Large intestine (tissue), 3 donors: ENCODE measurements around the gene ADAMTS3. TPM values are rescaled to one million over a fixed set of nuclear protein-coding genes. Genes with fewer than 3 reads are reported as not detected.

Source experiments
- DNase-seq, 2 donors: peaks; one replicate each; pipeline versions ENCODE4 v3.0.0 to v3.0.0-alpha.2; 2013
- H3K27ac ChIP-seq: one replicate; pipeline ENCODE4 v1.5.1; 2013; ENCODE audit warnings: low read length
- H3K27me3 ChIP-seq: 2 replicates; pipeline ENCODE4 v1.6.1; 2013; ENCODE audit warnings: low read length; ENCODE audit not compliant: control insufficient read depth, insufficient read depth
- H3K36me3 ChIP-seq: 2 replicates; pipeline ENCODE4 v1.6.1; 2013; ENCODE audit warnings: low read length; ENCODE audit not compliant: control insufficient read depth, insufficient read depth
- H3K4me1 ChIP-seq: one replicate; pipeline ENCODE4 v1.6.1; 2013; ENCODE audit warnings: low read length; ENCODE audit not compliant: control insufficient read depth, insufficient read depth
- H3K4me3 ChIP-seq: one replicate; pipeline ENCODE4 v1.5.1; 2013; ENCODE audit warnings: low read length
- H3K9me3 ChIP-seq: one replicate; pipeline ENCODE4 v1.6.1; 2013; ENCODE audit warnings: mild to moderate bottlenecking, low read depth, low read length, moderate library complexity; ENCODE audit not compliant: control insufficient read depth
- WGBS: methylation state at CpG from one replicate; pipeline ENCODE4 v1.1.5; 2013; ENCODE audit warnings: low lambda C conversion rate; ENCODE audit not compliant: insufficient coverage; 5-methylcytosine and 5-hydroxymethylcytosine counted together
- polyA plus RNA-seq: library from polyadenylated mRNA; unstranded; fragments of 120-200 nt; gene quantifications from one replicate; pipeline ENCODE4 v1.2.1, GENCODE V29; 2013

The ADAMTS3 gene
- polyA plus RNA-seq, 1 donor, result 2.2 TPM

- no CpG with 5 or more reads among the region's 6 CpGs for WGBS
- H3K4me3 ChIP-seq, result no peak overlapping the region
Observed at GRCh38 chr4:72571337-72571736, 2.3 kb upstream of the ADAMTS3 start.

DNA sequence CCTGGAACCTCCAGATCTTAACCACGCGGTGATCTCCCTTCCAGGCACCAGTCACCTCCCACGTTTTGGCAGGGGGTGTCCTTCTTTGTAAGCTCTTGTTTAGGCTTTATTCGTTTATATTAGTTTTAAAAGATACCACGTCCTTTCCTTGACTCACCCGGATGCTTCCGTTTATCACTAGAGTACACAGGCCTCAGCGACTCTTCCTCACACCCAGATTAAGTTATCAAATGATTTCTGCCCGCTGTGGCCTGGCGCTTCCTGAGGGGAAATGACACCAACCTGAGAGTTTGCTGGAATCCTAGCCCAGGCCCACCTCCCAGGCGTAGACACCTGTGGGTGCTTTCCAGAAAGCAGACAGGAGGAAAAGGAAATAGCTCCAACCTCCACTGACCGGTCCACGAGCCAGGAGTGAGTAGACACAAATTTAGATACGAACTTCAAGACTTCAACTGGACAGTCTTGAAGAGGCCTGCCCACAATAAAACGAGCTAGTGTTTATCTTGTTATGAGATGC is 756 bp upstream of the ADAMTS3 start:
- peak overlapping the region; percentile 56 for H3K4me3 ChIP-seq
- peak in 1 of 2 donors; percentile 14 for DNase-seq
- WGBS, result no CpG with 5 or more reads among the region's 15 CpGs

More at GRCh38 chr4:72571337-72571736, 2.3 kb upstream of the ADAMTS3 start:
- Histone ChIP-seq H3K27ac (no peak overlapping the region), H3K36me3 (no peaks in the 10 kb centered on the region), H3K4me1 (no peaks in the 10 kb centered on the region), H3K27me3 (peaks cover 25% of the 10 kb centered on the region), H3K9me3 (no peaks in the 10 kb centered on the region)
- no peak for DNase-seq

DNA sequence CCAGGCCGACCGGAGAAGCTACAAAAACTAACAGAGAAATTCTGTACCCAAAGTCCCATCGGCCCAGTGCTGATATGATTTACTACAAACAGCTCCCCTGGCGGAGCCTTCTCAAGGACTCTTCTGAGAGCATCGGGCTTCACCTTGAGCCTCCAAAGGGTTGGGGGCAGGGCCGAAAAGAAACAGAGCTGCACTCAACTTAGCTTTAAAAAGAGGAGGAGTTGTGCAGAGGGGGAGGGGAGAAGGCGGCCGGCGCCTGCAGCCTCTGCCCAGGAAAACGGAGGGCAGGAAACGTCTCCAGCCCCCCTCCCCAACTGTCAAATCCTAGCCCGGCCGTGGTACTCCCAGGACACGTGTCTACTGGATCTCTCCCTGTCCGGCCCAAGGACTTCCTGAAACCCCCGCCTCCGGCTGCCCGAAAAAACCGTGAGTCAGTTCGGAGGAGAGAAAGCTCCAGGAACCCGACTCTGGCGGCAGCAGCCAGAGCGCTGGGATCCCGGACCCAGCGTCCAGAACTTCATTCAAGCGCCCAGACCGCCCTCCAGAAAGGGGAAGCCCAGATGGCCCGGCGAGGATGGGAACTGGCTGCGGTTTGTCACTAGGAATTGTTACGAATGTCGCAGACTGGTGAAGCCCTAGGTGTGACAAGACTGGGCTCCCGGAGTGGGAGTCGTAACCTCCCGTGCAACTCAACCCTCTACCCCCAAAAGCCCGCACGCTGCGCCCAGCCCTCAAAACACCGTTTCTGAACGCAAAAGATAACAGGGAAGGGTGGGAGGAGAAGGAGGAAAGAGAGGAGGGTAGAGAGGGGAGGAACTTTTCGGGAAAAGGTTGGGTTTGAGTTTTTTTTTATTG is 973 bp downstream of the ADAMTS3 start:
- 0% methylated on average over 1 of the region's 41 CpGs for whole genome bisulfite sequencing
- Histone ChIP-seq H3K4me1 (no peaks in the 10 kb centered on the region), H3K9me3 (no peaks in the 10 kb centered on the region), H3K27ac (peak overlapping the region; percentile 51), H3K27me3 (peaks cover 25% of the 10 kb centered on the region), H3K4me3 (peak overlapping the region; percentile 56), H3K36me3 (no peaks in the 10 kb centered on the region)
- peak; percentile 37 to 59 for DNase-seq

More for the DNA sequence above, 756 bp upstream of the ADAMTS3 start:
- Histone ChIP-seq H3K36me3 (no peaks in the 10 kb centered on the region), H3K4me1 (no peaks in the 10 kb centered on the region), H3K27ac (peak overlapping the region; percentile 43), H3K27me3 (peaks cover 25% of the 10 kb centered on the region), H3K9me3 (no peaks in the 10 kb centered on the region)

DNA sequence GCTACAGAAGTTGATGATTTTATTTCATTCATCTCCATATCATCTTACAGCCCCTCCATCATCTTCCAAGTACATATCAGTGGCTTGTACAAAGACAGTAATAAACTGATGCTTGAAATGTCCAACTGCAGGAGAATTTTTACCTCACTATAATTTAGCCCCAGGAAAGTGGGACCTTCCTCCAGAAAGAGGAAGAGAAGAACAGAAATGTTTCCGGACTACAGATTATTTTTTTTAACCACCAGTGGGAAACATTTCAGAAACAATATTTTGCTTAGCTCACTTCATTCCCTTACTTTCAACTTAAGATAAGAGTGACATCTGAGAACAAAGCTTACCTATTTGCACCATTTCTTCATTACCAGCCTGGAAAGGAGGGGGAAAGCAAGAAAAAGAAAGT is 2.0 kb downstream of the ADAMTS3 start:
- H3K27ac ChIP-seq, result no peak overlapping the region
- H3K27me3 ChIP-seq, result peaks cover 25% of the 10 kb centered on the region
- DNase-seq, result no peak
- WGBS, result 60% methylated on average over 1 of the region's 1 CpG
- no peaks in the 10 kb centered on the region for H3K4me1 ChIP-seq
- no peak overlapping the region for H3K4me3 ChIP-seq
- no peaks in the 10 kb centered on the region for H3K36me3 ChIP-seq
- no peaks in the 10 kb centered on the region for H3K9me3 ChIP-seq

DNA sequence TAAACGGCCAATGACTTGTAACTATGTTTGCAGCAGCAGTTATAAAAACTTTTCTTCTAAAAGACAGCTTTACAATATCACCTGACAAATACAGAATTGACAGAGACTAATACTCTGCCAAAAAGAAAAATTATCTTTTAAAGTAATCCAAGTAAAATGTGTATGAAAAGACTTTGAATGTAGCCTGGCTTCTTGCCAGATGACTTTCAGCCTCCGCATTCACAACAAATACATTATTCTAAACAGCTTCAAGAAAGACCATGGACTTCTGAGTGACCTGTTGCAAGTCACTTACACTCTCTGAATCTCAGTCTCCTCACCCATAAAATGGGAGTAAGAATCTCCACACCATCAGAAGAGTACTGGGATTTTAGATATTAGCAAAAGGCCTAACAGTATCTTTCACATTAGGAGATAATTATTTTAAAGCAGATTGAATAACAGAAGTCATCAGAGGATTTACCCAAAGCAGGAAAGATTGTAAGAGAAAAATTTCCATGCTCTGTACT is 2.5 kb downstream of the ADAMTS3 start:
- no peaks in the 10 kb centered on the region for H3K4me1 ChIP-seq
- no CpG with 5 or more reads among the region's 2 CpGs for WGBS

DNA sequence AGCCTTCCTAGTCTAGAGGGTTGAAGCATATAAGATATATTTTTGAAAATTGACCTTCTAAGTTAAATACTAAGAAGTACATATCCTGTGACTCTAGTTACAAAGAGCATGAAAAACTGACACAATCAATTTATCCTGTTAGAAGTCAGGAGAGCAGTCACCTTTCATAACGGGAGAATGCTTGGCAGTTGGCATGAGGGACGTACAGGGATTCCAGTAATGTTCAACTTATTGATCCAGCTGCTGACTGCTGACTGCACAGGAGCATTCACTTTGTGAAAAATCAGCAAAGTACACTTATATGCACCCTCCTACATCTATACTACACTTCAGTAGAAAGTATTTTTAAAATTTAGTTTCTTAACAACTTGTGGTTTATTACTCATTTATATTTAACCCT is 4.2 kb downstream of the ADAMTS3 start:
- Histone ChIP-seq H3K4me1 (no peaks in the 10 kb centered on the region), H3K27ac (no peak overlapping the region), H3K27me3 (peaks cover 23% of the 10 kb centered on the region), H3K9me3 (no peaks in the 10 kb centered on the region), H3K36me3 (no peaks in the 10 kb centered on the region), H3K4me3 (no peak overlapping the region)
- no peak for DNase-seq
- WGBS, result no CpG with 5 or more reads among the region's 2 CpGs

More for the DNA sequence above, 2.5 kb downstream of the ADAMTS3 start:
- no peak overlapping the region for H3K4me3 ChIP-seq
- no peaks in the 10 kb centered on the region for H3K9me3 ChIP-seq
- H3K27ac ChIP-seq, result no peak overlapping the region
- H3K36me3 ChIP-seq, result no peaks in the 10 kb centered on the region
- DNase-seq, result no peak
- peaks cover 25% of the 10 kb centered on the region for H3K27me3 ChIP-seq

GRCh38 chr4:72564184-72564583 is 4.8 kb downstream of the ADAMTS3 start:
- no CpG with 5 or more reads among the region's 1 CpG for WGBS
- no peak overlapping the region for H3K4me3 ChIP-seq
- H3K9me3 ChIP-seq, result no peaks in the 10 kb centered on the region
- DNase-seq, result no peak
- H3K27me3 ChIP-seq, result peaks cover 17% of the 10 kb centered on the region
- no peaks in the 10 kb centered on the region for H3K4me1 ChIP-seq
- H3K27ac ChIP-seq, result no peak overlapping the region
- H3K36me3 ChIP-seq, result no peaks in the 10 kb centered on the region

DNA sequence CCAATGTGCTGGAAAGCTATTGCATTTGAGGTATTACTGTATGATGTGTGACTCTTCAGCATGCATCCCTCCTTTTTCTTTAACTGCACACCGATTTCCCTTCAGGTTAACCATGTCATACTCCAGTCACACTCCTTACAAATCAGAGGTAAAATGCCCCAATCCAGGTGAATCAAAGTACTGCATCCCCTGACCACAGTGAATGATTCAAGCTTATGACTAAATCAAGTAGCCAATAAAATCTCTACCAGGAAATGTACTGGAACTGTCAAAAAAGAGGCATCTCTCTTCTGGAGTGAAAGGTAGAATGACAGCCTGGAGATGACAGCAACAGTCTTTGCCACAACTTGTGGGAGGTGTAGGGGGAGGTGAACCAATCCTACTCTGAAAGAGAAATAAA is 10.4 kb downstream of the ADAMTS3 start:
- H3K27me3 ChIP-seq, result no peaks in the 10 kb centered on the region
- no CpG with 5 or more reads among the region's 1 CpG for WGBS
- H3K4me1 ChIP-seq, result no peaks in the 10 kb centered on the region
- no peak for DNase-seq
- no peak overlapping the region for H3K4me3 ChIP-seq
- no peaks in the 10 kb centered on the region for H3K9me3 ChIP-seq
- H3K27ac ChIP-seq, result no peak overlapping the region
- H3K36me3 ChIP-seq, result no peaks in the 10 kb centered on the region

GRCh38 chr4:72557021-72557420 is 12.0 kb downstream of the ADAMTS3 start:
- Histone ChIP-seq H3K36me3 (no peaks in the 10 kb centered on the region), H3K27ac (no peak overlapping the region), H3K27me3 (no peaks in the 10 kb centered on the region), H3K9me3 (no peaks in the 10 kb centered on the region), H3K4me1 (no peaks in the 10 kb centered on the region), H3K4me3 (no peak overlapping the region)
- WGBS, result no CpG with 5 or more reads among the region's 5 CpGs
- no peak for DNase-seq

DNA sequence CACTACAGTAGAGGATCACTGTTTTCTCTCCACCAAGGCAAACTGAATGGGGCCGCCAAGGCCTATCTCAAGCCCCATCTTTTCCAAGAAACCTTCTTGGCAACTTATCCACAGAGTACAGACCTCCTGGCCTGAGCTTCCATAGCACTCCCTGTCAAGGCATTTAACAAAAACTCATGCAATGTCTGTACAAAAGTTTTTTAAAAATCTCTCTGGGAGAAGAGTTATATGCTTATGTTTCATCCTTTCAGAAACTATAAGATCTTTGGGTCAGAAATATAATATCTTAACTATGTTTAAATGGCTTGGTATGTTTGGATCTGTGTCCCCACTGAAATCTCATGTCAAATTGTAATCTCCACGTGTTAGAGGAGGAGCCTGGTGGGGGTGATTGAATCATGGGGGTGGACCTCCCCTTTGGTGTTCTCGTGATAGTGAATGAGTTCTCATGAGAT is 13.6 kb downstream of the ADAMTS3 start:
- no peak overlapping the region for H3K4me3 ChIP-seq
- no peak overlapping the region for H3K27ac ChIP-seq
- no peaks in the 10 kb centered on the region for H3K27me3 ChIP-seq
- no peaks in the 10 kb centered on the region for H3K9me3 ChIP-seq
- H3K36me3 ChIP-seq, result no peaks in the 10 kb centered on the region
- DNase-seq, result no peak
- WGBS, result no CpG with 5 or more reads among the region's 3 CpGs
- H3K4me1 ChIP-seq, result no peaks in the 10 kb centered on the region
